NCI-H2029 treated with DMSO at 0.1 percent for 48 hours (cell line): ENCODE measurements around the gene GPRIN2.
"Not testable (repeated sequence)": the region's sequence is repeated elsewhere in the genome, so short reads cannot be mapped to it uniquely, and the experiment has no call there.

Experiments
- DNase-seq: peaks from one replicate; lab custom pipeline; 2025; lab: John Stamatoyannopoulos, UW

GPRIN2 gene

DNA sequence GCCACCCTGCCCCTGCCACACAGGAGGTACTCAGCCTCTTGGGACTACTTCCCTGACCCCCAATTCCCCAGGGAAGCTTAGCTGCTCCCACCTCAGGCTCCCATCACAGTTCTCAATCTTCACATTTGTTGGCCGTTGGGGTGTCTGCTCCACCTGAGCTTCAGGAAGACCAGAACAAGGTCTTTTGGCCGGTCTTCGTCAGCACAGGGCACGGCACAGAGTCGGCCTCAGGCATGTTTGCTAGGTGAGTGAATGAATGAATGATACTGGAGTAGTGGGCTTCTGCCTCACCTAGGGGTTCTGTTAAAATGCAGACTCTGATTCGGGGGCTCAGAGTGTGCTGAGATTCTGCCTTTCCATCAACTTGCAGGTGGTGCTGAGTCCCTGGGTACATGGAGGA, 20.3 kb downstream of the GPRIN2 start:
- DNase-seq, result no peak

DNA sequence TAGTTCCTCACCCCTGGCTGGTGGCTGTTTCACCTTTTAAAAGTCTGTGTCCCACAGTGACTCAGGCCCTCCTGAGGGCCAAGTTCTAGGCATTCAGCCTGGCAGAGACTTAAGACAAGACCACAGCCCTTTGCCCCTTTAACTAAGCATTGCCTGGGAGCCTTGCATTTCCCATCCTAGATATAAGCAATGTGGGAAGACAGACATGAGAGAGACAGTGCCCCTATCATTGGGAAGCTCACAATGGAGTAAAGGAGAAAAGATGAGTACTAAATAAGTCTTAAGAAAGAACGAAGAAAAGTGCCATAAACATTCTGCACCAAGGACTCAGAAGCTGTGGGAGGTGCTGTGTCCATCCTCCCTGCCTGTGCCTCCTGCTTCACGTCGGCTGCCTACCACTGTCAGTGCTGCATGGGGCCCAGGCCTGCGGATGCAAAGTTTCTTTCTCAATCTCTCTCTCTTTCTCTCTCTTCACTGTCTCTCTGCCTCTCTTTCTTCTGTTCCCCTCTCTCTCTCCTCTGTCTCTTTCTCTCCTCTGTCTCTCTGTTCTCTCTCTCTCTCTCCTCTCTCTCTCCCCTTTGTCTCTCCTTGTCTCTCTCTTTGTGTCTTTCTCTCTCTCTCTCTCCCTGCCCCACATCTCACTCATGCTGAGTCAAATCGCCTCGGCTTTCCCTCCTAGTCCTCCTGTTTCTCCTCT, 21.5 kb downstream of the GPRIN2 start:
- no peak for DNase-seq

DNA sequence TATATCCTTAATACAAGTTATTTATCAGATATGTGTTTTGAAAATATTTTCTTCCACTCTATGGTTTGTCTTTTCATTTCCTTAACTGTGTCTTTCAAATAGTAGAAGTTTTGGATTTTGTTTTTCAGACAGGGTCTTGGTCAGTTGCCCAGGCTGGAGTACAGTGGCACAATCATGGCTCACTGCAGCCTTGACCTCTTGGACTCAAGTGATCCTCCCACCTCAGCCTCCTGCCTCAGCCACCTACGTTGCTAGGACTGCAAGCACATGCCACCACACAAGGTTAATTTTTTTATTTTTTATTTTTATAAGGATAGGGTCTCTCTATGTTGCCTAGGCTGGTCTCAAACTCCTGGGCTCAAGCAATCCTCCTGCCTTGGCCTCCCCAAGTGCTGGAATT, 24.2 kb downstream of the GPRIN2 start:
- not testable (repeated sequence) for DNase-seq

DNA sequence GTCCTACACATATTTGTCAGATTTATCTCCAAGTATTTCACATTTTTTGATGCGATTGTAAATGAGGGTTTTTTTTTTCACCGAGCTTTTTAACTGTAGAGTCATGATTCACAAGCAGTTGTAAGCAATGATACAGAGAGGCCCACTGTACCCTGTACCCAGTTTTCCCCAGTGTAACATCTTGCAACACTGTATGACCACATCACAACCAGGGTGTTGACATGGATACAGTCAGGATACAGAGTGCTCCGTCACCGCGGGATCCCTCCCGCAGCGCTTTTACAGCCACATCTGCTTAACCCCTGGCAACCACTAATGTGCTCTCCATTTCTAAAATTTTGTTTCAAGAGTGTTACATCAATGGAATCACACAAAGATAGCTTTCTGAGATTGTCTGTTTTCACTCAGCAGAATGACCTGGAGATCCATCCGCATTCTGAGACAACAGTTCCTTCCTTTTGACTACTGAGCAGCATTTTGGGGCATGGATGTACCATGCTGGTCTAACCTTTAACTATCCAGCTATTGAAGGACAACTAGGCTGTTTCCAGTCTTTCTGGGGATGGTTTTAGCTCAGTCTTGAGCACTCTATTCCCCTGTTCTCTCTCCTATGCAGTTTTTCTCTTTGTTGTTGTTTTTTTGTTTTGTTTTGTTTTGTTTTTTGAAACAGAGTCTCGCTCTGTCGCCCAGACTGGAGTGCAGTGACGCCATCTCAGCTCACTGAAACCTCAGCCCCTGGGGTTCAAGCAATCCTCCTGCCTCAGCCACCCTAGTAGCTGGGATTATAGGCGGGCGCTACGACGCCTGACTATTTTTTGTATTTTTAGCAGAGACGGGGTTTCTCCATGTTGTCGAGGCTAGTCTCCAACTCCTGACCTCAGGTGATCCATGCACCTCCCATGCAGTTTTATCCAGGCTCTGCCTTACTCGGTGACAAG, 25.9 kb downstream of the GPRIN2 start:
- DNase-seq, result no peak

DNA sequence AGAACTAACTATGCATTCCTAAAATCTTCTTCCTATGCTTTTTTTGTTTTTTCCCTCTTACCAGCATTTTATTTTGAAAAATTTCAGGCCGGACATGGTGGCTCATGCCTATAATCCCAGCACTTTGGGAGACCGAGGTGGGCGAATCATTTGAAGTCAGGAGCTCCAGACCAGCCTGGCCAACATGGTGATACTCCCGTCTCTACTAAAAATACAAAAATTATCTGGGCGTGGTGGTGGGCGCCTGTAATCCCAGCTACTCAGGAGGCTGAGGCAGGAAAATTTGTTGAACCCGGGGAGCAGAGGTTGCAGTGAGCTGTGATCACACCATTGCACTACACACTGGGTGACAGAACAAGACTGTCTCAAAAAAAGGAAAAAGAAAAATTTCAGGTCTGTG, 26.7 kb downstream of the GPRIN2 start:
- DNase-seq, result not testable (repeated sequence)

DNA sequence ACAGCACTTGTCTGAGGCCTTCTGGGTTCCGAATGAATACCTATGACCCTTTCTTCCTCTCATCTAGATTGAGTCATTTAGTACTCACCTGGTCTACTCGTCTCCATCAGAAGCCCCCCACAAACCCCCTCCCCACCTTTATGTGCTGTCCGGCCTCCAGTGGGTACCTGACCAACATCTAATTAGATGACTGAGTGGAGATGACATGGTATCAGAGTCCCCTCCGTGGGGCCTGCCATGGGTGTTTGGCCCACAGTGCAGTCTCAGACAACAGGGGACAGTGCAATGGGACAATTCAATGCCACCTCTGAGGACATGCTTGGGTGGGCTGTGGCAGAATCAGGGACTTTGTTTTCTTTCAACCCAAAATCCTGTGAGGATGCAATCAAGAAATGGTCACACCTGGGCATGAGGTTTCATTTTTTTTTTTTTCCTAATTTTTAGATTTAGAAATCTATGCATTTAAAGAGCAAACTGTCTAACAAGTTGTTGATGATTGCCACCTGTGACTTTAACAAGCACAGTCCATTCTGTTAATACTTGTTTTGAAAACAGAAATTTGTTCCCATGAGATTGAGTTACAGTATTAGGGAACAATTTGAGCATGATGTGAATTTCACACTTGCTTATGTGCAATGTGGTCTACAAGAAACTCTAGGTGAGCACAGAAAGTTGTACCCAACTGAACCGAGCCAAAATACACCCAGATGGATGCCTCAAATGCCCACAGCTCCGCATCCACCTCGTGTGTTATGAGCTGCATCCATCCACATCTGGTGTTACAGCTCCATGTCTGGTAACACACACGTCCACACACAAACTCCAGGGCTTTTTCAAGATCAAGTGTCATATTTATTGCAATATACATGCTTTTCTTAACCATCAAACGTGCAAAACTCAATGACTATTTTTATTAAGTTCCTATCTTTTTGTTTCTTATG, 27.5 kb downstream of the GPRIN2 start:
- no peak for DNase-seq

DNA sequence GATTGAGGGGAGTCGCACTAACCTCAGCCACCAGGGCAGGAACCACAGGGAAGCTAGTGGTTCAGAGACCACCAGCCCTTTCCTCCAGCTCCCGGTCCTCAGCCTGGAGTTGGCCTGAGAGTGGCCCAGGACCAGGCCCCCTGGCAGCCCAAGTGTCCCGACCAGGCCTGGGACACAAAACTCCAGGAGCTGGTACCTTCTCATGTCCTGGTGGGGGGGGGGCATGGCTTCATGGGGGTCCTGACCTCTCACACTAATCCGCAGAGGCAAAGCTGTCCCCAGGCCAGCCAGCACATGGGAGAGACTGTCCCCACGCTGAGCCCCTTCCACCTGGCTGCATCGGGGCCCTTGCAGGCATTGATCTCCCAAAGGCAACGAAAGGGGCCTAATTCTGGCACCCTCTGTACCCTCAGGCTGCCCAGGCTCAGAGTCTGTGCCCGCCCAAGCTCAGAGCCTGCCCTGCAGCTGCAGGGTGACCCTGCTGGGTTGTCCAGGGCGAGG, 28.2 kb downstream of the GPRIN2 start:
- DNase-seq, result no peak

DNA sequence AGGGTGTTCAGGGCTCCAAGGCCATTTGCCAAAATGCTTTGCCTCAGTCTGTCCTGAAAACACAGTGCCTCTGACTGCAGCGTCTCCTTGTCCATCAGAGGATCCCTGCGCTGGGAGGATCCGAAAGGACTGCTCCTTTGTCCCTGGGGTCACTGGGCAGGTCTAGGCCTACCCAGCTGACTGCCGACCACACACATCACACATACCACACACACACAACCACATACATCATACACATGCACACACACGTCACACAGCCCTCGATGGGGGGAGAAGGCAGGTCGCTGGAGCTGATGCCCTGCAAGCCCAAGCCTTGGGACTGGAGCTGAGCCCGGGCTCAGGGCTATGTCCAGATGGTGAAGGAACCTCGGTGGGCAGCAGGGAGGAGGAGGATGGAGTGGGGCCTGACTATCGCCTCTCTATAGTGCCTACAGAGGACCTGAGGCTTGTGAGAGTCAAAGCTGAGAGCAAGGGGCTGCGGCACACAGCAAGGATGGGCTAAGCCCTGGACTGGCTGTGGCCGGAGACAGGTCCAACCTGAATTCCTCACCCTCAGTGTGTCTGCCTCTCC, 29.1 kb downstream of the GPRIN2 start:
- no peak for DNase-seq

DNA sequence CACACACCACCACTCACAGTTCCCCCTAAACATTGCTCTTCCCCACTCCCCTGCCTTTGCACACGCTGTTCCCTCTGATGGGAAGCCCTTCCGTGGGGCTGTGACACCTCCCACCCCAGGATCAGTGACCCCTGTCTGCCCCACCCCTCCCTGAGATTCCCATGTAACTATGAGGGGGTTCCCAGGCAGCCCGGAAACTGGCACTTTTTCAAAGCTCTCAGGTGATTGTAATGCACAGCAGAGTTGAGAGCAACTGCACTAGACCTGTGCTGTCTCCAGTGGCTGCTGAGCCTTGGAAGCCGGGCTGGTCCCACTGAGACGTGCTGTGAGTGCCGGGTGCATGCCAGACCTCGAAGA, 29.8 kb downstream of the GPRIN2 start:
- no peak for DNase-seq

DNA sequence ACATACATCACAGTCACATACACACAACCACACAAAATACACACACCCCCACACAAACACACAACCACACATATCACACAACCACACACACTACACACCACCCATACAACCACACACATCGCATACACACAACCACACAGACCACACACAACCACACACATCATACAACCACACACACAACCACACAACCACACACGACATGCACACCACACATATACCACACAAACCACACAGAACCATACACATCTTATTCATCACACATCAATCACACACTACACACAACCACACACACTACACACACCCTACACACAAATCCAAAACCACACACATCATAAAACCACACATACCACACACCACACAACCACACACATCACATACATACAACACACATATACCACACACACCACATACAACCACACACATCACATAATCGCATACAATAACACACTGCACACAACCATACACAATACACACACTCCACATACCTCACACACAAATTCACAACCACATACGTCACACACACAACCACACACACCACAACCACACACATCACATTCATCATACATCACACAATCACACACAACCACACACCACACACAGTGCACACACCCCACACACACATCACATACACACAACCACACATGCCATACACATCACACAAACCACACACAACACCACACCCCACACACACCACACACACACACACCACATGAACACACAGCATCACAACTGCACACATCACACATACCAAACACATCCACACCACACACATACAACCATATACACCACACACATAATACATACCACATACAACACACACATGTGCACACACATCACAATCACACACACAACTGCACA, 30.4 kb downstream of the GPRIN2 start:
- DNase-seq, result no peak

DNA sequence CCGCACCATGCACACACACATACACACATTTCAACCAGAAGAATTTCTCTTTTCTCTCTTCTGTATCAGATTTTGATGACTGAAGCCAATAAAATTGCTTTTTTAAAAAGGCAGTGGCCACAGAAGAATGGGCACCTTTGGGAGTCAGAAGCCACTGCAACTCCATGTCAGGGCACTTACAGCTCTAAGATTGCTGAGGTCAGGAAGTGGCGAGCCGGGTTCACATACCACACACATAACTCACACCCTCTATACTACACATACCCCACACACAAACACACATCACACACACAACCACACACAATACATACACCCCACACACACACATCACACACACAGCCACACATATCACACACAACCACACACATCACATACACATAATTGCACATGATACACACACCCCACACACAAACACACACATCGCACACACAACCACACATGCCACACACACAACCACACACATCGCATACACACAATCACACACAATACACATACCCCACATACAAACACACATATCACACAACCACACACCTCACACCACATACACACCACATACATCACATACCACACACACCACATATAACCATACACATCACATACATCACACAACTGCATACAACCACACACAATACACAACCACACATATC, 31.2 kb downstream of the GPRIN2 start:
- no peak for DNase-seq

DNA sequence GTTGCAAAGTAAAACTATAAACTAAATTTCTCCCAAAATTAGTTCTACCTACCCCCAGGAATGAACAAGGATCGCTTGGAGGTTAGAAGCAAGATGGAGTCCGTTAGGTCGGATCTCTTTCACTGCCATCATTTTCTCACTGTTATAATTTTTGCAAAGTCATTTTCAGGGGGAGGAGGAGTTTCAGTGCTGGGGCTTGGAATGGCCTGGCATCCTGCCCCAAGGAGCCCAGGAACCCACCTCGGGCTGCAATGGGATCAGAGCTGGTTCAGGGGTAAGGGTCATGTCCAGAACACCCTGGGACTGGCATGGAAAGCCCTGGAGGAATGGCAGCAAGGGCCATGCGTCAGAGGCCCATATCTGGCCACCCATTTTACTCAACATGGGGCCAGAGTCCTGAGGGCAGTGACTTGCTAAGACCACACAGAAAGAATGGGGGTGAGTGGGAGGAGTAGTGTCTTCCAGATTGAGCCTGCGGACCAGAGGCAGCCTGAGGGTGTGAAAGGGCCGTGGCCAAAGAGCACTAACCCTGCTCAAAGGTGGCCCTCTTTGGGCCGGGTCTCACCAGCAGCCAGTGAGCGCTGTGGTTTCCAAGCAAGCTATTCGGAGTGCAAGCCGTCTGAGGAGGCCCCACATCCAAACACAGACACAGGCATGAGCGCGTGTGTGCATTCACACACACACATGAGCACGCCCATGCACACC, 31.8 kb downstream of the GPRIN2 start:
- no peak for DNase-seq

DNA sequence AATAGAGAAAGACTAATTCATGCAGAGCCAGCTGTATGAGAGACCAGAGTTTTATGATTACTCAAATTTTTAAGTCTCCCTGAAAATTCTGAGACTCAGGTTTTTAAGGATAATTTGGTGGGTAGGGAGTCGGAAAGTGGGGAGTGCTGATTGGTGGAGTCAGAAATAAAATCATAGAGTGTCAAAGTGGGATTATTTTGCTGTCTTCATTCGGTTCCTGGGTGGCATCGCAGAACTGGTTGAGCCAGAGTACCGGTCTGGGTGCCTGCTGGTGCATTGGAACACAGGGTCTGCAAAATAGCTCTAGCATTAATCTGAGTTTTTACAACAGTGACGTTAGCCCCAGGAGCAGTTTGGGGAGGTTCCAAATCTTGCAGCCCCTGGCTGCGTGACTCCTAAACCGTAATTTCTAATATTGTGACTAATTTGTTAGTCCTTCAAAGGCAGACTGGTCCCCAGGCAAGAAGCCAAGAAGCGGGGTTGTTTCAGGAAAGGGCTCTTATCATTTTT, 32.4 kb downstream of the GPRIN2 start:
- DNase-seq, result no peak

DNA sequence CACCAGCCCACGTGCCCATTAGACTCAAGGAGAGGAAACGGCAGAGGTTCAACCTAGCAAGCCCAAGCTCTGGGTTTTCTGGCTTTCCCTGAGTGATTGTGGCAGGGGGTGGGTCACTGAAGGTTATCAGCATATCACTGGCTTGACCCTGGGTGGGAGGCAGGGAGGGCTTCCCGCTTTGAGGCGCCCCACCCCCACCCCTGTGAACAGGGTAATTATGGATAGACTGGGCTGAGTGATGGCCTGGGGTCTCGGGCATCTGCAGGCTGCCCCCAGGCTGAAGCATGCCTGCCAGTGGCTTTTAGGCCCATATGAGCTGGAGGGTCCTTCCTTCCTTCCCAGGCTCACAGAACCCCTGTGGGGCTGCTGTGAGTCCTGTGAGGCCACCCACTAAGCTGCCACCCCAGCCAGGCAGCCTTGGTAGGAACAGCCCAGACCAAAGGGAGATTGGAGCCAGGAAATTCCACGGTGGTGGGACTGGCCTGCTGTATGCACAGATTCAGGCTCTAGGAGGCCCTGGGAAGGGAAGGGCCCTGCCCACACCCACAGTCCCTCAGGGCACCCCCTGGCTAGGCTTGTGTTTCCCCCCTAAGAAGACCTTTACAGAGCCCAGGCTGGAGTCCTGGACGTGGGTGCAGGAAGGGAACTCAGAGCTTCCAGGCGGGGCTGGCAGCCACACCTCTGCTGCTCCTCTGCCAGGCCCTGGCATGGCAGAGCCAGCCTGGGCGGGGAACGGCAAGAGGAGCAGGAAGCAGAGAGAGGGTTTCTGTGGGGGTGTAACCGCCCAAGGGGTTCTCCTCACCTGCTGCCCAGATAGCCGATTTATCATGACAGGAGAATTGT, 33.1 kb downstream of the GPRIN2 start:
- DNase-seq, result no peak

DNA sequence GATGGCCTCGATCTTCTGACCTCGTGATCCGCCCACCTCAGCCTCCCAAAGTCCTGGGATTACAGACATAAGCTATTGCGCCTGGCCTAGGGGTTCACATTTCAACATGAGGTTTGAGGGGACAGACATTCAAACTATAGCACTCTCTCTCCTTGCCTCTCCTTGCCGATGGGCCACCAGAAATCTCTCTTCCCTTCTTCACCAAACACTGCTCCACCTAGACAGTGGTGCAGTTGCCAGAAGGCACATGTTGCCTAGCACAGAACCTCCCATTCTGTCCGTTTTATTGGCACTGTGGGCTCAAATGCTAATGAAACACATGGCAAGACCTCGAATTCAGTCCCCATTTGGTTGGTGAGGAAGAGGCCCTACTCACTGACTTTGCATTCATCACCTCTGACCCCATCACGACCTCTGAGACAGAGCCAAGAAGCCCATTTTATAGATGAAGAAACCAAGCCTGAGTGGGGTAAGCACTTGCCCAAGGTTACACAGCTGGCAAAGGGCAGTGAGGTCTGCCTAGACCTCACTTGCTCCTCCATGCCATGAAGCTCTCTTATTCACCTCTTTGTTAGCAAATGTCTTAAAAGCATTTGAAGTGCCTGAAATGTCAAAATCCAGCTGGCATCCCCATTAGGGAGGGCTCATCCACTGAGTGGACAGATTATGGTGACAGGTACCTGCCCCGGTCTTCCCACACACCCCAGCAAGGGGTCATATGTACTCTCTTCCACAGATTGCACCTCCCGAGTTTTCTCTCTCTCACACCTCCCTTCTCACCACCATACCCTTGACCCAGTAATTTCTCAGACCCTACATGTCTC, 34.0 kb downstream of the GPRIN2 start:
- DNase-seq, result no peak

DNA sequence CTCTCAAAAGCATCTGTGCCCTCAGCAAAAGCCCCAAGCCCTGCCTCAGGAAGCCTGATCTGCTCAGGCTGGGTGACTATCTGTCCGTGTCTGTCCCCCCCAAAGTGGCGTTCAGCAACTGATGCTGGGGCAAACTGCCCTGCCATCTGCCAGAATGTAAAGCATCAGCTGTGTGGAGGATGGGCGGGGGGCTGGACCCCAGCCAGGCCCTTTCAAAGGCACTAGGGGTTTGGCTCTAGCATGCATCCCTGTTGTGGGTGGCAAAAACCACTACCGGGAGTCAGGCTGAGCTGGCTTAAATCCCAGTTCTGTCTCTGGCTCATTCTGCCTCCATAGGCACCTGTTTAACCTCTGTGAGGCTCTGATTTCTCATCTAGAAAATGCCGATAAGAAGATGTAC, 35.5 kb downstream of the GPRIN2 start:
- no peak for DNase-seq

DNA sequence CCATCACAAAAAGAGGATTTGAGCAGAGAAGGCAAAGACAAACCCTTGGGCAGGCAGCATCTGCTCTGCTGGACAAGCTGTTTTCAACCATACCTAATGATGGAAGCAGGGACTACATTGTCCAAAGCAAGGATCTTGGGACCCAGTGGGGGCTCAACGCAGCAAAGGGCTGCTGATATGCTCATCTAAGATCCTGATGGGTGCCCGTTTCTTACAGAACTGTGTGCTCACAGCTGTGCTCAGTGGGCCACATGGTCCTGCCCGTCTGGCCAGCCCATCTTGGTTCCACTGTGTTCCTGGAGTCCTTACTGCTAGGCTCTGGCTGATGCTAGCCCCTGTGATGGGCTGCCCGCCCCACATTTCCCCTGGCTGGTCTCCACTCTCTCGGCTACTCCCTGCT, 36.1 kb downstream of the GPRIN2 start:
- DNase-seq, result no peak
